Astrocyte of the spinal cord (primary cell): ENCODE measurements around the gene LYST.

ENCODE experiments used
- DNase-seq: peaks from one replicate; pipeline ENCODE4 v3.0.0; 2011; ENCODE audit warnings: low read depth, low spot score
- H3K4me3 ChIP-seq: 2 replicates; pipeline ENCODE4 v1.5.1; 2011; ENCODE audit warnings: low read depth, mild to moderate bottlenecking, low read length, moderate library complexity
- in situ Hi-C: cut with HindIII; loops from 2 replicates; pipeline ENCODE4 v1.10.0; 2017; ENCODE audit warnings: low sequenced_read_pairs
- TF ChIP-seq, protein P1 (sequence below): IDR thresholded peaks from 2 replicates; pipeline ENCODE4 v1.5.1; 2012; ENCODE audit warnings: low read depth, mild to moderate bottlenecking, low read length, inconsistent platforms

LYST gene

DNA sequence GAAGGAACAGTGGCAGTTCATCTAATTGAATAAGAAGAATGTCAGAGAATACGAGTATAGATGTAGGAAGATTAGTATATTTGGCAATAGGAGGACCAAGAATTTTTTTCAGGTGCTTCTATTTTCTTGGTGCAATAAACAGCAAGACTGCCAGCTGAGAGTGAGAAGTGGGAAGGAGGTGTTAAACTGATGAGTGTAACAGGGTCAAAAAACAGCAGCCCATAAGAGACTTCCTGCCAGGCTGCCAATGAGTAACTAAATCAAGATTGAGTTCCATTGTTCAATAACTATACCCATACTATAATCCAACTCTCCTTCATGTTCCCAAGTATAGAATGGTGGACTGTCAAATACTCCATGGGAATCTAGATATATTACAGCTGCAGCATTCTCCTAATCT is 28.7 kb downstream of the LYST start:
- DNase-seq: no peak
- in situ Hi-C loops: no loop called here
- TF ChIP-seq, protein P1, sequence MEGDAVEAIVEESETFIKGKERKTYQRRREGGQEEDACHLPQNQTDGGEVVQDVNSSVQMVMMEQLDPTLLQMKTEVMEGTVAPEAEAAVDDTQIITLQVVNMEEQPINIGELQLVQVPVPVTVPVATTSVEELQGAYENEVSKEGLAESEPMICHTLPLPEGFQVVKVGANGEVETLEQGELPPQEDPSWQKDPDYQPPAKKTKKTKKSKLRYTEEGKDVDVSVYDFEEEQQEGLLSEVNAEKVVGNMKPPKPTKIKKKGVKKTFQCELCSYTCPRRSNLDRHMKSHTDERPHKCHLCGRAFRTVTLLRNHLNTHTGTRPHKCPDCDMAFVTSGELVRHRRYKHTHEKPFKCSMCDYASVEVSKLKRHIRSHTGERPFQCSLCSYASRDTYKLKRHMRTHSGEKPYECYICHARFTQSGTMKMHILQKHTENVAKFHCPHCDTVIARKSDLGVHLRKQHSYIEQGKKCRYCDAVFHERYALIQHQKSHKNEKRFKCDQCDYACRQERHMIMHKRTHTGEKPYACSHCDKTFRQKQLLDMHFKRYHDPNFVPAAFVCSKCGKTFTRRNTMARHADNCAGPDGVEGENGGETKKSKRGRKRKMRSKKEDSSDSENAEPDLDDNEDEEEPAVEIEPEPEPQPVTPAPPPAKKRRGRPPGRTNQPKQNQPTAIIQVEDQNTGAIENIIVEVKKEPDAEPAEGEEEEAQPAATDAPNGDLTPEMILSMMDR: no peak
- H3K4me3 ChIP-seq: no peak overlapping the region

DNA sequence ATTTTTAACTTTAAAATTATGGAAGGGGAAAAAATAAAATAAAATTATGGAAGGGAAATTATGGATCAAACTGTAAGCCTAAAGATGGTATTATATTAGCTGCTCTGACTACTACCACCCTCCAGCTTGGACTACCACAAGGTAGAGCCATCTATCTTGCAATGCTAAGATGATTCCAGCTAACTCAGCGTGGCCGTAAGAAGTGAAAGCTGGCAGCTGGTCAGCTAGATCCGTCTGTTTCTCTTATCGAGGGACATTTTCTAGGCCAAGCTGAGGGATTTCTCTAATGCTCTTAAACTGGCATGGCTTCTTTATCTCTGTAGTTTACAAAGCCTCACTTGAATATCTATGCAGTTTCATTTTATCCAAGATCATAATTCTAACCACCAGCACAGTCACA is 31.5 kb downstream of the LYST start:
- TF ChIP-seq, protein P1: no peak
- H3K4me3 ChIP-seq: no peak overlapping the region
- in situ Hi-C loops: no loop called here
- DNase-seq: peak; percentile 24

DNA sequence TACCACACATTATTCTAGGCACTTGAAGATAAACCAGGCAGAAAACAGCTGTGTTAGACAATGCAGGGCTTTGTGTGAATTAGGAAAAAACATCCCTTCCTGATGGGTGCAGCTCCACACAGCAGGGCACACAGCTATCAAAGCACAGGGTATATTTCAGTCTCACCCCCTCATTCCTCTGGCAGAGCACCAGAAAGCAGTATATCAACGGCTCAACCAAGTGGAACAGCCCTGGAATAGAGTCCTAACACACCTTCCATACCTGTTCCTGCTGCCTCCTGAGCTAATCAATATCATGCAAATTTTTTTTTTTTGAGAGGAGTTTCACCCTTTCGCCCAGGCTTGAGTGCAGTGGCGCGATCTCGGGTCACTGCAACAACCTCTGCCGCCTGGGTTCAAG is 32.1 kb downstream of the LYST start:
- in situ Hi-C loops: no loop called here
- H3K4me3 ChIP-seq: no peak overlapping the region
- TF ChIP-seq, protein P1: no peak
- no peak for DNase-seq

DNA sequence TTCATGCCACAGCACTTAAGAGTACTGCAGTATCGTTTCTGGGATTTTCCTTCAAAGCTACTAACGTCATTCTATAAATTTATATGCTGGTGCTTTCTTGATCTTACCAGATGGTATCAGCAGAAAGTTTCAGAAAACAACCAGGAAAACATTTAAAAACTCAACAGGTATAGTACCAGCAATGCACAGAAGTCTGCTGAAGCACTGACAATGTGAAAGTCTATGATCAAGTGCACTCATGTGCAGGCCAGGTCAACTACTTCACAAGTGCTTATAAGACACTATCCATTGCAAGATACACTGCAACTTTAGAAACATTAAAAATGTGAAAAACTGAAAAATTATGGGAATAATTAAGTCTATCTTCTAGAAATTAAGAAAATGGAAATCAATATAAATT is 34.7 kb downstream of the LYST start:
- TF ChIP-seq, protein P1: no peak
- DNase-seq: no peak
- H3K4me3 ChIP-seq: no peak overlapping the region
- in situ Hi-C loops: no loop called here

DNA sequence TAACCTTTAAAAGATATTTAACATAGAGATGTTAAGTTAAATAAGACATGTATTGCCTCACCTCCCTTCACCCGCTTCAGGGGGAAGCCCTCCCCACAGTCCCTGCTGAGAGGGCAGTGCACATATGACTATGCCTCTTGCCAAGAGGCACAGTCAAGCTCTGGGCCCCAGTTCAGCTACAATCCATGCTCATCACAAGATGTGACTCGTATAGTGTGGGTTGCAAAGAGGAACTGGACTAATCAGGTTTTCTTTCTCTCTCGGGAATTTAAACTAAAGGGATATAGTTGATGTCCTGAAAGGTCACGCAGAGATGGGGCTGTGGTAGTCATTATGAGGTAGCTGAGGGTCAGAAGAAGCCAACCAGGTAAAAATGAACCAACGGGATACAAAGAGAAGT is 35.6 kb downstream of the LYST start:
- DNase-seq: peak; percentile 61
- in situ Hi-C loops: no loop called here

DNA sequence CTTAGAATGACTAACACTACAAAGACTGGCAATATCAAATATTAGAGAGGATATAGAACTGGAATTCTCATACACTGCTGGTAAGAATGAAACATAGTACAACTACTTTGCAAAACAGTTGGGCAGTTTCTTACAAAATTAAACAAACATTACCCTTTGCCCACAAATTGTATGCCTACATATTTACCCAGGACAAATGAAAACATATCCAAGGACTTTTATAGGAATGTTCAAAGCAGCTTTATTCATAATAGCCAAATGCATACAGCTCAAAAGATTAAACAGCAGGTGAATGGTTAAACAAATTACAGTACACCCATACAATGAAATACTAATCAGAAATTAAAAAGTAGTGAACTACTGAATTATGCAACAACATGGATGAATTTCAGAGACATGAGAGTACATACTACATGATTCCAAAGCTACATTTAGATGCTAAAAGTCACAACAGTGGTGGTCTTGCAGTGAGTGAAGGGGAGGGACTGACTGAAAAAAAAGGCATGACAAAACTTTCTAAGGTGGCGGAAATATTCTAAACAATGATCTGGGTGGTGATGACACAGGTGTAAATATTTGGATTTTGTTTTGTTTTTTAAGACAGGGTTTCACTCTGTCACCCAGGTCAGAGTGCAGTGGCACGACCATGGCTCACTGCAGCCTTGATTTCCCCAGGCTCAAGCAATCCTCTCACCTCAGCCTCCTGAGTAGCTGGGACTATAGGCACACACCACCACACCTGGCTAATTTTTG is 40.4 kb downstream of the LYST start:
- no peak for DNase-seq
- no peak overlapping the region for H3K4me3 ChIP-seq
- TF ChIP-seq, protein P1: no peak
- in situ Hi-C loops: no loop called here

More for the DNA sequence above, 35.6 kb downstream of the LYST start:
- H3K4me3 ChIP-seq: no peak overlapping the region
- TF ChIP-seq, protein P1: no peak

DNA sequence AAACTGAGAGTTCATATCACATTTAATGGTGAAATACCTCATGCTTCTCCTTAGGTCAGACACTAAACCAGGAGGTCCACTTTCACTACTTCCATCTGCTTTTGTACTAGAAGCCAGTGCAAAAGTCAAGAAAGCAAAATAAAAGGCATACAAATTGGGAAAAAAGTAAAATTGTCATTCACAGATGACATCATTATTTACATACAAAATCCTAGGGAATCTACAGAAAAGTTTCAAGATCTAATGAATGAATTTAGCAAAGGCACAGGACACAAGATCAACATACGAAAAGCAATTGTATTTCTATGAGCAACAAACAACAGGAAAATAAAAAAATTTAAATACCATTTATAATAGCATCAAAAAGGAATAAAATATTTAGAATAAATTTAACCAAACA is 41.5 kb downstream of the LYST start:
- no peak overlapping the region for H3K4me3 ChIP-seq
- in situ Hi-C loops: no loop called here
- no peak for DNase-seq
- TF ChIP-seq, protein P1: no peak
